ENCODE data around the gene ZIC5. TPM values are rescaled to one million over a fixed set of nuclear protein-coding genes. Genes with fewer than 3 reads are reported as not detected.

The ZIC5 gene
- total and polyA plus RNA-seq, 9 of the 15 experiments (the other 6 are each of a cell fraction or from before 2014, with no cell fraction given) = 0.57 to 2.0 (median 1.1) TPM

DNA sequence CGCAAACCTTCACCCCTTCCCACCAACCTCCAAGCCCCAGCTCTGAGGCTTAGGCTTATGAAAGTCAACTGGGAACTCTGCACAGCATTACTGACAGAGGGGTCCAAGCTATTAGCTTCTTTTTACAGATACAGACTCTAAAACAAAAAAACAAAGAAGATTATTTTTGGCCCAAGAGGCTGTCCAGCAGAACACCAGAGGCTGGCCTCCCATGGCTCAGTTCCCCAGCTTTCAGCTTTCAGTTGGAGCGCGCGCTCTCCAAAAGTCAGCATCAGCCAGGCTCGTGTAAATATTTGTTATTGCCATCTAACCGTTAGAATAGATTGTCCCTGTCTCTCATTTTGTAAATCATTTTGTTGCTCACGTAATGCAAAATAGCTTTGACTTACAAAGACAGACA lies 58.4 kb downstream of the ZIC5 start:
- Histone ChIP-seq H3K9me3 (replicated peaks; ENCODE audit: control insufficient read depth, insufficient read depth, low read depth, low read length) (no peaks in the 10 kb centered on the region), H3K27me3 (ENCODE audit: control insufficient read depth in 2 of 2, insufficient read depth in 2 of 2, low read length in 2 of 2) (peaks cover 0 to 9% of the 10 kb centered on the region in 2 experiments; a peak in 4 of 5 replicates), H2AFZ (ENCODE audit: low read depth, low read length) (no peak overlapping the region), H3K4me2 (ENCODE audit: insufficient read depth, low read length) (no peak overlapping the region), H3K79me2 (ENCODE audit: control insufficient read depth, insufficient read depth, low read length) (no peaks in the 10 kb centered on the region), H3K9me1 (ENCODE audit: control insufficient read depth, insufficient read depth, low read length) (no peaks in the 10 kb centered on the region), H3K9ac (ENCODE audit: insufficient read depth in 1 of 2, low read depth in 2 of 2, low read length in 2 of 2) (no peak overlapping the region), H3K4me1 (replicated peaks in 1 of 2; ENCODE audit: control insufficient read depth in 2 of 2, insufficient read depth in 2 of 2, low read length in 2 of 2) (no peaks in the 10 kb centered on the region; a peak in 1 of 5 replicates), H4K20me1 (replicated peaks; ENCODE audit: control insufficient read depth, insufficient read depth, low read length) (no peaks in the 10 kb centered on the region), H3K27ac (ENCODE audit: extremely low read depth, low read depth, low read length) (no peak overlapping the region), H3K36me3 (ENCODE audit: control insufficient read depth, insufficient read depth, low read length) (no peaks in the 10 kb centered on the region), H3K4me3 (no peak overlapping the region)
- DNase-seq (ENCODE audit: extremely low read depth in 1 of 4, low spot score in 3 of 4) = no peak
- FAIRE-seq = no peak
- ChIA-PET POLR2A (interaction anchor here (0.7 kb wide), 1 partner anchor 13 kb away, joined by 5 read pairs; no protein-coding TSS in a partner anchor), CTCF (ENCODE audit: low intra/inter-chr PET ratio) (no interaction called here)
- intact Hi-C loops (cut with micrococcal nuclease) (no loop called here), in situ Hi-C loops (cut with MboI) (no loop called here)
- 44% methylated on average over 7 of the region's 7 CpGs for WGBS (ENCODE audit: insufficient coverage, low coverage, missing lambda C conversion rate)
- BruUV-seq (replicated peaks) = no TSS peak
- TF ChIP-seq TEAD2 (tag; IDR thresholded peaks at IDR 0.05) (no peak), CHD1 (IDR thresholded peaks at IDR 0.05; ENCODE audit: low read length) (no peak), SP1 (CRISPR knock-in tag; IDR thresholded peaks at IDR 0.05) (no peak), STAT5A (IDR thresholded peaks at IDR 0.05; ENCODE audit: borderline replicate concordance, low read length) (no peak), HMG20A (CRISPR knock-in tag; conservative IDR thresholded peaks at IDR 0.05) (no peak), SUPT5H (IDR thresholded peaks at IDR 0.05) (no peak), CXXC5 (CRISPR knock-in tag; IDR thresholded peaks at IDR 0.05) (no peak), ZFP36 (IDR thresholded peaks at IDR 0.05; ENCODE audit: low read depth, low read length, partially characterized antibody) (no peak), ZNF124 (CRISPR knock-in tag; IDR thresholded peaks at IDR 0.05) (no peak), ZBTB9 (CRISPR knock-in tag; IDR thresholded peaks at IDR 0.05) (no peak), ETV6 (IDR thresholded peaks at IDR 0.05; ENCODE audit: borderline replicate concordance in 1 of 2, low read depth in 2 of 2, low read length in 1 of 2) (no peak), ETV6 (CRISPR knock-in tag; IDR thresholded peaks at IDR 0.05; ENCODE audit: borderline replicate concordance) (no peak), SMAD1 (IDR thresholded peaks at IDR 0.05; ENCODE audit: low read depth, low read length, partially characterized antibody) (no peak), NR2C2 (CRISPR knock-in tag; IDR thresholded peaks at IDR 0.05) (no peak), NR2C2 (tag; IDR thresholded peaks at IDR 0.05) (no peak), XRCC4 (IDR thresholded peaks at IDR 0.05; ENCODE audit: extremely low read depth, insufficient read depth, insufficient read length) (no peak), RUNX1 (IDR thresholded peaks at IDR 0.05; ENCODE audit: low read depth) (no peak), TAF7 (tag; IDR thresholded peaks at IDR 0.05) (no peak)
- TF ChIP-seq, protein P1, sequence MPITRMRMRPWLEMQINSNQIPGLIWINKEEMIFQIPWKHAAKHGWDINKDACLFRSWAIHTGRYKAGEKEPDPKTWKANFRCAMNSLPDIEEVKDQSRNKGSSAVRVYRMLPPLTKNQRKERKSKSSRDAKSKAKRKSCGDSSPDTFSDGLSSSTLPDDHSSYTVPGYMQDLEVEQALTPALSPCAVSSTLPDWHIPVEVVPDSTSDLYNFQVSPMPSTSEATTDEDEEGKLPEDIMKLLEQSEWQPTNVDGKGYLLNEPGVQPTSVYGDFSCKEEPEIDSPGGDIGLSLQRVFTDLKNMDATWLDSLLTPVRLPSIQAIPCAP (CRISPR knock-in tag; IDR thresholded peaks at IDR 0.05; ENCODE audit: borderline replicate concordance) = no peak
- no peak for ATAC-seq

Measured in K562 (cell line).